Hematopoietic multipotent progenitor cell (in vitro differentiated cells): ENCODE data around the gene C12orf54. TPM values are rescaled to one million over a fixed set of nuclear protein-coding genes. Genes with fewer than 3 reads are reported as not detected.
"Not testable (repeated sequence)": the region's sequence is repeated elsewhere in the genome, so short reads cannot be mapped to it uniquely, and the experiment has no call there.

ENCODE experiments used
- DNase-seq, 3 donors: peaks; one replicate each; pipeline ENCODE4 v3.0.0-alpha.2; 2011 to 2015; ENCODE audit warnings: low read depth in 2 of 3, low spot score in 2 of 3
- total RNA-seq: library from RNA; depleted of rRNA; stranded (reverse); fragments of >200 nt; gene quantifications from one replicate; pipeline ENCODE4 v1.2.3, GENCODE V29; 2012

Gene C12orf54
- total RNA-seq, 1 donor = 0.27 TPM

- DNase-seq = not testable (repeated sequence)
Observed at GRCh38 chr12:48506836-48507235, 24.5 kb downstream of the C12orf54 start.

GRCh38 chr12:48508987-48509386, 26.7 kb downstream of the C12orf54 start:
- DNase-seq = no peak

DNA sequence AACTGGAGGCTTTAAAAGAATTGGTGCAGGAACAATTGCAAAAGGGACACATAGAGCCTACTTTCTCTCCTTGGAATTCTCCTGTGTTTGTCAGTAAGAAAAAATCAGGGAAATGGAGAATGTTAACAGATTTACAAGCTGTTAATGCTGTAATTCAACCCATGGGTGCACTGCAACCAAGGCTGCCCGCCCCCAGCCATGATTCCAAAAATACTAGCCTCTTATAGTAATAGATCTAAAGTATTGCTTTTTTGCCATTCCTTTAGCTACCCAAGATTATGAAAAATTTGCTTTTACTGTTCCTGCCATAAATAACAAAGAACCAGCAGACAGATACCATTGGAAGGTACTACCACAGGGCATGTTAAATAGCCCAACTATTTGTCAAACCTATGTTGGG, 27.8 kb downstream of the C12orf54 start:
- DNase-seq = no peak

GRCh38 chr12:48512855-48513254, 30.6 kb downstream of the C12orf54 start:
- no peak for DNase-seq

- DNase-seq = no peak
Observed at GRCh38 chr12:48514728-48515127, 32.4 kb downstream of the C12orf54 start.

DNA sequence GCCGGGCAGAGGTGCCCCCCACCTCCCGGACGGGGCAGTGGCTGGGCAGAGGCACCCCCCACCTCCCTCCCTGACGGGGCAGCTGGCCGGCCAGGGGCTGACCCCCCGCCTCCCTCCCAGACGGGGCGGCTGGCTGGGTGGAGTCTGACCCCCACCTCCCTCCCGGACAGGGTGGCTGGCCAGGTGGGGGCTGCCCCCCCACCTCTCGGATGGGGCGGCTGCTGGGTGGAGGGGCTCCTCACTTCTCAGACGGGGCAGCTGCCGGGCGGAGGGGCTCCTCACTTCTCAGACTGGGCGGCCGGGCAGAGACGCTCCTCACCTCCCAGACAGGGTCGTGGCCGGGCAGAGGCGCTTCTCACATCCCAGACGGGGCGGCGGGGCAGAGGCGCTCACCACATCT, 38.1 kb downstream of the C12orf54 start:
- not testable (repeated sequence) for DNase-seq

DNA sequence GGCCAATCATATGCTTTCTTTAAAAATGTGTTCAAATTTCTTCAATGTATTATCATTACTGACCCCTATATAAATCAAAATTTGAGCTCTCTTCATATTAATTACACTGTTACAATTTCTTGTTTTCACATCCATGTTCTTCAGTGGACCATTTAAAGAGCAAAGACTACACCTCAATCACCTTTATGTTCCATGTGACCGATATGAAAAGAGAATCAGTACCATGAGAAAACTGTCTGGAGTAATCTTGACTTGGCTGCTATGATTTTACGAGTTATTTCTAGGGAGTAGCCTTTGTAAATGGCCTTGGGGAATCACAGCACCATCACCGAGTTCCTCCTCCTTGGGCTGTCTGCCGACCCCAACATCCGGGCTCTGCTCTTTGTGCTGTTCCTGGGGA, 43.0 kb downstream of the C12orf54 start, which contains the start of gene OR8S1:
Gene OR8S1, plus strand, starts transcription at position 301 of the 400 bp plus-strand sequence. Its CDS starts 0 bp downstream, at position 301.
- DNase-seq = no peak

DNA sequence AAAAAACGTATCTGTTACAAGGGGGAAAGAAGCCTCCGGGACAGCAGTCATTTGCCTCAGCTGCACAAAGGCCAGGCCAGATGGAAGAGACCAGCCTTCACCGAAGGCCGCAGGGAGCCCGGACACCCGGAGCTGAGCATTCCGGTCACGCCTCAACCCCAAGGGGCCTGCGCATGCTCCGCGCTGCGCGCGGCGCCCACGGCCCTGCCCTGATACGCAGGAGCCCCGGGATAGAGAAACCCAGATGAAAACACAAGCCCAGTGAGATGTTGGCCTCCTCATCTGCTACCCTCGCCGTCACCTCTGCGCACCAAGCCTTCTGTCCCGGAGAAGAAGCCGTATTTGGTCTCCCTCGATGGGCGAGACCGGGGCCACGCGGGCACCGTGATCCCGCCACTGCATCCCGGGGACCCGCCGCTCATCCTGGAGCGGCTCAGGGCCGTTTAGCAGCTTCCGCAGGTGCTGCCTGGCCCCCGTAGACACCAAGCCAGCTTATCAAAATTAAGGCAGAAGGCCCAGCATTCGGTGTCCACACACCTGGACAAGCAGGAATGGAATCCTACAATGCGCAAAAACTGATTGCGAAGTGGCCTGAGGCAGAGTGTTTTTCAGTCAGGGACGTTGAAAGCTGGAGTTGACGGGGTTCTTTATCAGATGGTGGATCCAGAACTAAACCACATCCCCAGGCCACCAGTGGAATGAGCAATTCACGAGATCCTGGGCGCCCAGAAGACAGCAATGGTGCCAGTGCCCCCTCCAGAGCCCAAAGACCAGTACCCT, 45.8 kb downstream of the C12orf54 start:
- DNase-seq = no peak

GRCh38 chr12:48532601-48533000, 50.3 kb downstream of the C12orf54 start:
- no peak for DNase-seq

GRCh38 chr12:48536602-48537001, 54.3 kb downstream of the C12orf54 start:
- DNase-seq = peak in 1 of 3 donors; percentile 4

- peak in 2 of 3 donors; percentile 12 to 62 for DNase-seq
Observed at GRCh38 chr12:48542300-48542928, 60.1 kb downstream of the C12orf54 start.

GRCh38 chr12:48545833-48546469, 63.7 kb downstream of the C12orf54 start:
- DNase-seq = no peak

Other genes starting within 250 kb of the C12orf54 start
- 10.8 TPM for gene ZNF641, start 131.6 kb upstream of the C12orf54 start, total RNA-seq
- not detected for gene ANP32D, start 9.9 kb upstream of the C12orf54 start, total RNA-seq
- not detected for gene OR8S1, start 43.1 kb downstream of the C12orf54 start, total RNA-seq
- not detected for gene LALBA, start 87.5 kb downstream of the C12orf54 start, total RNA-seq
- gene KANSL2, start 199.7 kb downstream of the C12orf54 start, total RNA-seq = 96.9 TPM
- gene CCNT1, start 234.2 kb downstream of the C12orf54 start, total RNA-seq = 36.9 TPM